WTC11 (cell line): ENCODE results near the gene TAOK3. TPM values are rescaled to one million over a fixed set of nuclear protein-coding genes. Genes with fewer than 3 reads are reported as not detected.

Source experiments
- ATAC-seq: fragments of 200-7000 bp; cut with Tn5 transposase; 2 replicates; pipeline ENCODE4 v1.10.0; 2021; ENCODE audit warnings: mild to moderate bottlenecking, moderate library complexity
- CTCF ChIA-PET: fragments of 300-600 bp; sonication (Branson Sonifier 250); formaldehyde crosslinking; loops from one replicate; lab custom pipeline; 2021; ENCODE audit warnings: antibody characterized with exemption; lab: Charles Lee
- POLR2A ChIA-PET: fragments of 350-600 bp; sonication (Branson Sonifier 250); formaldehyde crosslinking; loops from one replicate; lab custom pipeline; 2021; ENCODE audit warnings: antibody characterized with exemption; lab: Charles Lee
- DNase-seq: peaks from one replicate; pipeline ENCODE4 v3.0.0; 2021; ENCODE audit warnings: low spot score
- H3K27ac Mint-ChIP-seq: 2 replicates; pipeline ENCODE4 v1.8.0; 2021; ENCODE audit warnings: mixed read lengths
- H3K27me3 Mint-ChIP-seq: 2 replicates; pipeline ENCODE4 v1.8.0; 2021; ENCODE audit warnings: low read depth, mild to moderate bottlenecking, moderate library complexity, mixed read lengths
- H3K36me3 Mint-ChIP-seq: 2 replicates; pipeline ENCODE4 v1.8.0; 2021; ENCODE audit warnings: mixed read lengths
- H3K4me1 Mint-ChIP-seq: 2 replicates; pipeline ENCODE4 v1.8.0; 2022; ENCODE audit warnings: mixed read lengths
- H3K4me3 Mint-ChIP-seq: 2 replicates; pipeline ENCODE4 v1.8.0; 2021; ENCODE audit warnings: mild to moderate bottlenecking, moderate library complexity, mixed read lengths
- H3K9me3 Mint-ChIP-seq: 2 replicates; pipeline ENCODE4 v1.8.0; 2021; ENCODE audit warnings: mixed read lengths
- CBFB ChIP-seq: sonication (generic); formaldehyde crosslinking; IDR thresholded peaks from 2 replicates; pipeline ENCODE4 v1.8.1; 2022; ENCODE audit warnings: mild to moderate bottlenecking, low read depth, missing genetic modification reagents
- EMX1 ChIP-seq: fragments of 250-450 bp; sonication (Bioruptor Pico); IDR thresholded peaks from 2 replicates; pipeline ENCODE4 v1.8.0; 2021; ENCODE audit warnings: mild to moderate bottlenecking
- ETV6 ChIP-seq: sonication (generic); formaldehyde crosslinking; IDR thresholded peaks from 2 replicates; pipeline ENCODE4 v1.8.1; 2022; ENCODE audit warnings: mild to moderate bottlenecking, missing genetic modification reagents
- GTF2I ChIP-seq: fragments of 250-450 bp; sonication (Bioruptor Pico); conservative IDR thresholded peaks from 2 replicates; pipeline ENCODE4 v1.4.0; 2021; ENCODE audit warnings: mild to moderate bottlenecking
- MYBL2 ChIP-seq: sonication (generic); formaldehyde crosslinking; IDR thresholded peaks from 2 replicates; pipeline ENCODE4 v1.8.1; 2023; ENCODE audit warnings: mild to moderate bottlenecking, moderate library complexity, missing genetic modification reagents
- NFATC4 ChIP-seq: fragments of 250-450 bp; sonication (Bioruptor Pico); IDR thresholded peaks from 2 replicates; pipeline ENCODE4 v1.9.0; 2021; ENCODE audit warnings: mild to moderate bottlenecking
- NFE2L1 ChIP-seq: sonication (generic); formaldehyde crosslinking; IDR thresholded peaks from 2 replicates; pipeline ENCODE4 v1.8.1; 2023; ENCODE audit warnings: missing genetic modification reagents
- PRRX2 ChIP-seq: fragments of 250-450 bp; sonication (Bioruptor Pico); IDR thresholded peaks from 2 replicates; pipeline ENCODE4 v1.8.0; 2021; ENCODE audit warnings: mild to moderate bottlenecking
- SMAD4 ChIP-seq: sonication (generic); formaldehyde crosslinking; IDR thresholded peaks from 2 replicates; pipeline ENCODE4 v1.8.0; 2022; ENCODE audit warnings: mild to moderate bottlenecking, missing genetic modification reagents
- SP1 ChIP-seq: sonication (generic); formaldehyde crosslinking; conservative IDR thresholded peaks from 2 replicates; pipeline ENCODE4 v1.8.1; 2022; ENCODE audit warnings: missing genetic modification reagents
- TEAD4 ChIP-seq: sonication (generic); formaldehyde crosslinking; IDR thresholded peaks from 2 replicates; pipeline ENCODE4 v1.8.0; 2022; ENCODE audit warnings: mild to moderate bottlenecking, missing genetic modification reagents
- ZNF317 ChIP-seq: sonication (generic); formaldehyde crosslinking; IDR thresholded peaks from 2 replicates; pipeline ENCODE4 v1.8.1; 2023; ENCODE audit warnings: low read depth, mild to moderate bottlenecking, moderate library complexity, missing genetic modification reagents, borderline replicate concordance
- ZNF416 ChIP-seq: fragments of 250-450 bp; sonication (Bioruptor Pico); IDR thresholded peaks from 2 replicates; pipeline ENCODE4 v1.9.0; 2021; ENCODE audit warnings: mild to moderate bottlenecking, inconsistent platforms
- total RNA-seq: library from RNA; stranded (reverse); gene quantifications from 3 replicates; pipeline ENCODE4 v1.2.3, GENCODE V29; 2021
- TF ChIP-seq, protein P1 (sequence below): sonication (generic); formaldehyde crosslinking; IDR thresholded peaks from 2 replicates; pipeline ENCODE4 v1.8.0; 2022; ENCODE audit warnings: mild to moderate bottlenecking, missing genetic modification reagents
- TF ChIP-seq, protein P2 (sequence below): sonication (generic); formaldehyde crosslinking; IDR thresholded peaks from 2 replicates; pipeline ENCODE4 v1.8.0; 2023; ENCODE audit warnings: missing genetic modification reagents, mild to moderate bottlenecking, borderline replicate concordance
- TF ChIP-seq, protein P3 (sequence below): fragments of 250-450 bp; sonication (Bioruptor Pico); IDR thresholded peaks from 2 replicates; pipeline ENCODE4 v1.9.0; 2021; ENCODE audit warnings: mild to moderate bottlenecking
- TF ChIP-seq, protein P4 (sequence below): sonication (generic); formaldehyde crosslinking; IDR thresholded peaks from 2 replicates; pipeline ENCODE4 v1.8.1; 2022; ENCODE audit warnings: low read depth, mild to moderate bottlenecking, moderate library complexity, missing genetic modification reagents, borderline replicate concordance
- TF ChIP-seq, protein P5 (sequence below): fragments of 250-450 bp; sonication (Bioruptor Pico); IDR thresholded peaks from 2 replicates; pipeline ENCODE4 v1.9.0; 2021; ENCODE audit warnings: mild to moderate bottlenecking
- TF ChIP-seq, protein P6 (sequence below): fragments of 200-600 bp; IDR thresholded peaks from 2 replicates; pipeline ENCODE4 v1.8.0; 2022; ENCODE audit warnings: antibody characterized with exemption
- TF ChIP-seq, protein P7 (sequence below): sonication (generic); formaldehyde crosslinking; IDR thresholded peaks from 2 replicates; pipeline ENCODE4 v1.8.0; 2022; ENCODE audit warnings: mild to moderate bottlenecking, missing genetic modification reagents
- TF ChIP-seq, protein P8 (sequence below): fragments of 250-450 bp; sonication (Bioruptor Pico); IDR thresholded peaks from 2 replicates; pipeline ENCODE4 v2.1.2; 2022; ENCODE audit warnings: mild to moderate bottlenecking, moderate library complexity

The TAOK3 gene
- total RNA-seq, 1 experiment from 2014 or later, result 13.0 TPM

DNA sequence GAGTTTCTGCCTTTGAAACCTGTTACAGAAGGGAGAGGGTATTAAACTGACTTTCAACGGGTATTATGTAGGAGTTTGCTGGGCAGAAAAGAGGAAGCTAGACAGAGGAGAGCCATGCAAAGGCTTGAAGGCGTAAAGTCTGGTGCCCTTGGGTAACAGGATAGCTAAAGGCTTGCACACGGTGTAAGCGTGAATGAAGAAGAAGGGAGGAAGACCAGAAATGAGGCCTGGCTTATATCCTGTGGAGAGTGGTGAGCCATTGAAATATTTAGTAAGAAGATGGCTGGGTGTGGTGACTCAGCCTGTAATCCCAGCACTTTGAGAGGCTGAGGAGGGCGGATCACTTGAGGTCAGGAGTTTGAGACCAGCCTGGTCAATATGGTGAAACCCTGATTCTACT, 26.2 kb upstream of the TAOK3 start:
- no peak overlapping the region for H3K27ac Mint-ChIP-seq

DNA sequence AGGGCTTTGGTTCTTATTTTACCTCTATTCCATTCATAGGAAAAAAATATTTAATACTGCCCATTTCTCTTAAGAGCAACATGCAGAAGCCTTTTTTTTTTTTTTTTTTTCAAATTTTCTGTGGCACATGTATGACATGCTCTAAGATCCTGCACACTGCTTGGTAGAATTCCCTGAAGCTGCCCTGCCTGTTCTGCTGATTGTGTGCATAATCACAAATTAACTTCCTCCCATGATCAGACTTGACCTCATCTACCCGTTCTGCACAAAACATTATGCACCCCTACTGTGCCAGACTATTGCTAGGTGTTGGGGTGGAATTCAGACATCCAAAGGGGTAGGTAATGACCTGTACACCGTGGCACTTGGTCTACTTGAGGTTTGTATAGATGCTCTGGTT, 25.8 kb upstream of the TAOK3 start:
- Mint-ChIP-seq H3K27me3 (no peaks in the 10 kb centered on the region), H3K36me3 (peaks cover 80% of the 10 kb centered on the region), H3K4me1 (no peaks in the 10 kb centered on the region), H3K9me3 (no peaks in the 10 kb centered on the region), H3K27ac (no peak overlapping the region), H3K4me3 (no peak overlapping the region)
- ChIA-PET CTCF (no interaction called here), POLR2A (no interaction called here)
- ATAC-seq (no peak), DNase-seq (no peak)
- TF ChIP-seq, protein P1, sequence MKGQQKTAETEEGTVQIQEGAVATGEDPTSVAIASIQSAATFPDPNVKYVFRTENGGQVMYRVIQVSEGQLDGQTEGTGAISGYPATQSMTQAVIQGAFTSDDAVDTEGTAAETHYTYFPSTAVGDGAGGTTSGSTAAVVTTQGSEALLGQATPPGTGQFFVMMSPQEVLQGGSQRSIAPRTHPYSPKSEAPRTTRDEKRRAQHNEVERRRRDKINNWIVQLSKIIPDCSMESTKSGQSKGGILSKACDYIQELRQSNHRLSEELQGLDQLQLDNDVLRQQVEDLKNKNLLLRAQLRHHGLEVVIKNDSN (CRISPR knock-in tag), result no peak
- TF ChIP-seq SP1 (CRISPR knock-in tag) (no peak), PRRX2 (CRISPR knock-in tag) (no peak), MYBL2 (CRISPR knock-in tag) (no peak), CBFB (CRISPR knock-in tag) (no peak), EMX1 (CRISPR knock-in tag) (no peak), ZNF317 (CRISPR knock-in tag) (no peak), TEAD4 (CRISPR knock-in tag) (no peak), NFATC4 (CRISPR knock-in tag) (no peak), NFE2L1 (CRISPR knock-in tag) (no peak), ETV6 (CRISPR knock-in tag) (no peak)
- TF ChIP-seq, protein P2, sequence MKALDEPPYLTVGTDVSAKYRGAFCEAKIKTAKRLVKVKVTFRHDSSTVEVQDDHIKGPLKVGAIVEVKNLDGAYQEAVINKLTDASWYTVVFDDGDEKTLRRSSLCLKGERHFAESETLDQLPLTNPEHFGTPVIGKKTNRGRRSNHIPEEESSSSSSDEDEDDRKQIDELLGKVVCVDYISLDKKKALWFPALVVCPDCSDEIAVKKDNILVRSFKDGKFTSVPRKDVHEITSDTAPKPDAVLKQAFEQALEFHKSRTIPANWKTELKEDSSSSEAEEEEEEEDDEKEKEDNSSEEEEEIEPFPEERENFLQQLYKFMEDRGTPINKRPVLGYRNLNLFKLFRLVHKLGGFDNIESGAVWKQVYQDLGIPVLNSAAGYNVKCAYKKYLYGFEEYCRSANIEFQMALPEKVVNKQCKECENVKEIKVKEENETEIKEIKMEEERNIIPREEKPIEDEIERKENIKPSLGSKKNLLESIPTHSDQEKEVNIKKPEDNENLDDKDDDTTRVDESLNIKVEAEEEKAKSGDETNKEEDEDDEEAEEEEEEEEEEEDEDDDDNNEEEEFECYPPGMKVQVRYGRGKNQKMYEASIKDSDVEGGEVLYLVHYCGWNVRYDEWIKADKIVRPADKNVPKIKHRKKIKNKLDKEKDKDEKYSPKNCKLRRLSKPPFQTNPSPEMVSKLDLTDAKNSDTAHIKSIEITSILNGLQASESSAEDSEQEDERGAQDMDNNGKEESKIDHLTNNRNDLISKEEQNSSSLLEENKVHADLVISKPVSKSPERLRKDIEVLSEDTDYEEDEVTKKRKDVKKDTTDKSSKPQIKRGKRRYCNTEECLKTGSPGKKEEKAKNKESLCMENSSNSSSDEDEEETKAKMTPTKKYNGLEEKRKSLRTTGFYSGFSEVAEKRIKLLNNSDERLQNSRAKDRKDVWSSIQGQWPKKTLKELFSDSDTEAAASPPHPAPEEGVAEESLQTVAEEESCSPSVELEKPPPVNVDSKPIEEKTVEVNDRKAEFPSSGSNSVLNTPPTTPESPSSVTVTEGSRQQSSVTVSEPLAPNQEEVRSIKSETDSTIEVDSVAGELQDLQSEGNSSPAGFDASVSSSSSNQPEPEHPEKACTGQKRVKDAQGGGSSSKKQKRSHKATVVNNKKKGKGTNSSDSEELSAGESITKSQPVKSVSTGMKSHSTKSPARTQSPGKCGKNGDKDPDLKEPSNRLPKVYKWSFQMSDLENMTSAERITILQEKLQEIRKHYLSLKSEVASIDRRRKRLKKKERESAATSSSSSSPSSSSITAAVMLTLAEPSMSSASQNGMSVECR (CRISPR knock-in tag), result no peak
- TF ChIP-seq, protein P3, sequence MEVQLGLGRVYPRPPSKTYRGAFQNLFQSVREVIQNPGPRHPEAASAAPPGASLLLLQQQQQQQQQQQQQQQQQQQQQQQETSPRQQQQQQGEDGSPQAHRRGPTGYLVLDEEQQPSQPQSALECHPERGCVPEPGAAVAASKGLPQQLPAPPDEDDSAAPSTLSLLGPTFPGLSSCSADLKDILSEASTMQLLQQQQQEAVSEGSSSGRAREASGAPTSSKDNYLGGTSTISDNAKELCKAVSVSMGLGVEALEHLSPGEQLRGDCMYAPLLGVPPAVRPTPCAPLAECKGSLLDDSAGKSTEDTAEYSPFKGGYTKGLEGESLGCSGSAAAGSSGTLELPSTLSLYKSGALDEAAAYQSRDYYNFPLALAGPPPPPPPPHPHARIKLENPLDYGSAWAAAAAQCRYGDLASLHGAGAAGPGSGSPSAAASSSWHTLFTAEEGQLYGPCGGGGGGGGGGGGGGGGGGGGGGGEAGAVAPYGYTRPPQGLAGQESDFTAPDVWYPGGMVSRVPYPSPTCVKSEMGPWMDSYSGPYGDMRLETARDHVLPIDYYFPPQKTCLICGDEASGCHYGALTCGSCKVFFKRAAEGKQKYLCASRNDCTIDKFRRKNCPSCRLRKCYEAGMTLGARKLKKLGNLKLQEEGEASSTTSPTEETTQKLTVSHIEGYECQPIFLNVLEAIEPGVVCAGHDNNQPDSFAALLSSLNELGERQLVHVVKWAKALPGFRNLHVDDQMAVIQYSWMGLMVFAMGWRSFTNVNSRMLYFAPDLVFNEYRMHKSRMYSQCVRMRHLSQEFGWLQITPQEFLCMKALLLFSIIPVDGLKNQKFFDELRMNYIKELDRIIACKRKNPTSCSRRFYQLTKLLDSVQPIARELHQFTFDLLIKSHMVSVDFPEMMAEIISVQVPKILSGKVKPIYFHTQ (CRISPR knock-in tag), result no peak
- TF ChIP-seq, protein P4, sequence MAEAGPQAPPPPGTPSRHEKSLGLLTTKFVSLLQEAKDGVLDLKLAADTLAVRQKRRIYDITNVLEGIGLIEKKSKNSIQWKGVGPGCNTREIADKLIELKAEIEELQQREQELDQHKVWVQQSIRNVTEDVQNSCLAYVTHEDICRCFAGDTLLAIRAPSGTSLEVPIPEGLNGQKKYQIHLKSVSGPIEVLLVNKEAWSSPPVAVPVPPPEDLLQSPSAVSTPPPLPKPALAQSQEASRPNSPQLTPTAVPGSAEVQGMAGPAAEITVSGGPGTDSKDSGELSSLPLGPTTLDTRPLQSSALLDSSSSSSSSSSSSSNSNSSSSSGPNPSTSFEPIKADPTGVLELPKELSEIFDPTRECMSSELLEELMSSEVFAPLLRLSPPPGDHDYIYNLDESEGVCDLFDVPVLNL (CRISPR knock-in tag), result no peak
- TF ChIP-seq, protein P5, sequence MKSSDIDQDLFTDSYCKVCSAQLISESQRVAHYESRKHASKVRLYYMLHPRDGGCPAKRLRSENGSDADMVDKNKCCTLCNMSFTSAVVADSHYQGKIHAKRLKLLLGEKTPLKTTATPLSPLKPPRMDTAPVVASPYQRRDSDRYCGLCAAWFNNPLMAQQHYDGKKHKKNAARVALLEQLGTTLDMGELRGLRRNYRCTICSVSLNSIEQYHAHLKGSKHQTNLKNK, result no peak
- TF ChIP-seq, protein P6, sequence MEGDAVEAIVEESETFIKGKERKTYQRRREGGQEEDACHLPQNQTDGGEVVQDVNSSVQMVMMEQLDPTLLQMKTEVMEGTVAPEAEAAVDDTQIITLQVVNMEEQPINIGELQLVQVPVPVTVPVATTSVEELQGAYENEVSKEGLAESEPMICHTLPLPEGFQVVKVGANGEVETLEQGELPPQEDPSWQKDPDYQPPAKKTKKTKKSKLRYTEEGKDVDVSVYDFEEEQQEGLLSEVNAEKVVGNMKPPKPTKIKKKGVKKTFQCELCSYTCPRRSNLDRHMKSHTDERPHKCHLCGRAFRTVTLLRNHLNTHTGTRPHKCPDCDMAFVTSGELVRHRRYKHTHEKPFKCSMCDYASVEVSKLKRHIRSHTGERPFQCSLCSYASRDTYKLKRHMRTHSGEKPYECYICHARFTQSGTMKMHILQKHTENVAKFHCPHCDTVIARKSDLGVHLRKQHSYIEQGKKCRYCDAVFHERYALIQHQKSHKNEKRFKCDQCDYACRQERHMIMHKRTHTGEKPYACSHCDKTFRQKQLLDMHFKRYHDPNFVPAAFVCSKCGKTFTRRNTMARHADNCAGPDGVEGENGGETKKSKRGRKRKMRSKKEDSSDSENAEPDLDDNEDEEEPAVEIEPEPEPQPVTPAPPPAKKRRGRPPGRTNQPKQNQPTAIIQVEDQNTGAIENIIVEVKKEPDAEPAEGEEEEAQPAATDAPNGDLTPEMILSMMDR, result no peak

More for the DNA sequence above, 26.2 kb upstream of the TAOK3 start:
- Mint-ChIP-seq H3K4me3 (no peak overlapping the region), H3K27me3 (no peaks in the 10 kb centered on the region), H3K36me3 (peaks cover 80% of the 10 kb centered on the region), H3K4me1 (no peaks in the 10 kb centered on the region), H3K9me3 (no peaks in the 10 kb centered on the region)
- ChIA-PET CTCF (no interaction called here), POLR2A (no interaction called here)
- DNase-seq, result no peak
- no peak for ATAC-seq
- TF ChIP-seq, protein P7, sequence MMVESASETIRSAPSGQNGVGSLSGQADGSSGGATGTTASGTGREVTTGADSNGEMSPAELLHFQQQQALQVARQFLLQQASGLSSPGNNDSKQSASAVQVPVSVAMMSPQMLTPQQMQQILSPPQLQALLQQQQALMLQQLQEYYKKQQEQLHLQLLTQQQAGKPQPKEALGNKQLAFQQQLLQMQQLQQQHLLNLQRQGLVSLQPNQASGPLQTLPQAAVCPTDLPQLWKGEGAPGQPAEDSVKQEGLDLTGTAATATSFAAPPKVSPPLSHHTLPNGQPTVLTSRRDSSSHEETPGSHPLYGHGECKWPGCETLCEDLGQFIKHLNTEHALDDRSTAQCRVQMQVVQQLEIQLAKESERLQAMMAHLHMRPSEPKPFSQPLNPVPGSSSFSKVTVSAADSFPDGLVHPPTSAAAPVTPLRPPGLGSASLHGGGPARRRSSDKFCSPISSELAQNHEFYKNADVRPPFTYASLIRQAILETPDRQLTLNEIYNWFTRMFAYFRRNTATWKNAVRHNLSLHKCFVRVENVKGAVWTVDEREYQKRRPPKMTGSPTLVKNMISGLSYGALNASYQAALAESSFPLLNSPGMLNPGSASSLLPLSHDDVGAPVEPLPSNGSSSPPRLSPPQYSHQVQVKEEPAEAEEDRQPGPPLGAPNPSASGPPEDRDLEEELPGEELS (CRISPR knock-in tag), result no peak
- TF ChIP-seq SMAD4 (CRISPR knock-in tag), result no peak
- no peak for TF ChIP-seq NFE2L1 (CRISPR knock-in tag)
- TF ChIP-seq, protein P8, sequence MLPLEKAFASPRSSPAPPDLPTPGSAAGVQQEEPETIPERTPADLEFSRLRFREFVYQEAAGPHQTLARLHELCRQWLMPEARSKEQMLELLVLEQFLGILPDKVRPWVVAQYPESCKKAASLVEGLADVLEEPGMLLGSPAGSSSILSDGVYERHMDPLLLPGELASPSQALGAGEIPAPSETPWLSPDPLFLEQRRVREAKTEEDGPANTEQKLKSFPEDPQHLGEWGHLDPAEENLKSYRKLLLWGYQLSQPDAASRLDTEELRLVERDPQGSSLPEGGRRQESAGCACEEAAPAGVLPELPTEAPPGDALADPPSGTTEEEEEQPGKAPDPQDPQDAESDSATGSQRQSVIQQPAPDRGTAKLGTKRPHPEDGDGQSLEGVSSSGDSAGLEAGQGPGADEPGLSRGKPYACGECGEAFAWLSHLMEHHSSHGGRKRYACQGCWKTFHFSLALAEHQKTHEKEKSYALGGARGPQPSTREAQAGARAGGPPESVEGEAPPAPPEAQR, result no peak
- no peak for TF ChIP-seq GTF2I (CRISPR knock-in tag)
- TF ChIP-seq ZNF416 (CRISPR knock-in tag), result no peak
